GM18526 (cell line): ENCODE results near the gene C6orf89.

Experiments
- POLR2A ChIP-seq: IDR thresholded peaks from 3 replicates; pipeline ENCODE4 v1.6.1; 2011; ENCODE audit not compliant: insufficient read length; ENCODE audit errors: extremely low read depth

The C6orf89 gene

DNA sequence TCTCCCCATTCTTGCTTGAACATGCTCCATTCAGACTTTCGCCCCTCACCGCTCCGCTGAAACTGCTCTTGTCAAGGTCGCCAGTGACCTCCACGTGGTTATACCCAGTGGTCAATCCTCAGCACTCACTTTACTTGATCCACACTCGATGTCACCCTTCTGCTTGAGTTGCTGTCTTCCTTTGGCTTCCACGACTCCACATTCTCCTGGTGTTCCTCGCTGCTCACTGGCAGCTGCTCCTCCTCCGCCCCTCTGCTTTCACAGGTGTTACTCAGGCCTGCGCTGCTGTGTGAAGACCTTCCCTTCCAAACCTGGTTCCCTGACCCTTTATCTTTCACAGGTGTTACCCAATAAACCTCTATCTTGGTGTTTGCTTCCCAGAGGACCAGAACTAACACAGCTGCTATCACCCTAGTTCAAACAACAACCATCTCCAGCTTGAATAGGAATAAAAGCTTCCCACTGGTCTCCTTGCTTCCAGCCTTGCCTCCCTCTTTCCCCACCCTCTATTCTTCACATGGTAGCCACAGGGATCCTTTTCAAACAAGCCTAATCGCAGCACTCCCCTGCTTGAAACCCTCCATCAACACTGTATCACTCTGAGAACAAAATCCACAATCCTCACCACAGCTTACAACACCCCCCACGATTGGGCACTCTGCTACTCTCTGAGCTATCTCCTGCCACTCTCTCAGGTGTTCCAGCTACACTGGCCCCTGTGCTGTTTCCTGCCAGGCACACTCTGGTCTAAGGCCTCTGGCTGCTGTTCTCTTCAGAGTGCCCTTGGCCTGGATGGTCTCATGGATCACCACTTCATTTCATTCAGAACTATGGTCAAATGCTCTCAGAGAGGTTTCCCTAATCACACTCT is 21.8 kb upstream of the C6orf89 start:
- TF ChIP-seq POLR2A = no peak

DNA sequence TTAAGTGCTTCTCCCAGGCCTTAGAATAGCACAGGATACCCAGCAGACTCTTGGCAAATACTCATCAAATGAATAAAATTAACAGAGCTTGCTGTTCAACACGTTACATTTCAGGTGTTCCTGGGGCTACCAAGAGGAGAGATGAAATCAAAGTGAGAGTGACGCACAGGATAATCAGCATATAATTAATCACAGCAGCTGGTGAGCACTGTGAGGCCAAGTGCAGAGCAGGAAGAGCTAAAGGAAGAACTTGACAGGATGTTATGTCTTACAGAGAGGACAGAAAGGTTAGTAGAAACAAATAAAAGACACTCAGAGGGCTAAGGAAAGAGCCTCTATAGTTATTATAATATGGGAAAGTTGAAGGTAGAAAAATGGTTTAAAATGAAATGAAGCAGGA is 19.9 kb upstream of the C6orf89 start:
- no peak for TF ChIP-seq POLR2A

DNA sequence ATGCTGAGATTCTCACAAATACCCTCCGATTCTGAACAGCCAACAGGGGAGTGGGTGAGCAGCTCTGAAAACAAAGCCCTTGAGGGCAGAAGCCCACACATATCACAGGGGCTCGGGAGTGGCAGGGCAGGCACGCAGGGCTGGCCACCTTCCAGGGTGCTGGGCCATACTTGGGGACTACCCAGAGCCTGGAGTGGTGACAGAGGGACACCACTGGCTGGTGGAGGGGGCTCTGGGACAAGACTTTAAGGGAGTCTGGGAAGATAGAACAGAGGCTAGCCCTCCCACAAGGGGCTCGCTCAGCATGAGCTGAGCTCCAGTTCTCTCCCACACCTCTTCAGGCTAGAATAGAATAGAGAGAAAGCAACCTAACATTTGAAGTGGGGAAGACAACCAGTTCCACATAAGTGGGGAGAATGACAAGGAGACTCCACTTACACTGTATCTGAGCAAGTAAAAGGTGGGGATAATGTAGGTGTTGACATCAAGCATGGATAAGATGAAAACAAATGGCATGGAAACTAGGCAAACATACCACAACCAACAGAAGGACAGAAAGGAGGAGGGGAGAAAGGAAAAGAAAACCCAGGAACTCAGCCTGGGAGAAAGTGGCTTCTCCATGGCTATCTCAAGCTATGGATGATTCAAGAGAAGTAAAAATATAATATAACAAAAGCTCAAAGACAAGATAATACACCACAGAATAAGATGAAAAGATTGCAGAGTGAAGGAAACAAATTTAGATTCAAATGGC is 18.1 kb upstream of the C6orf89 start:
- no peak for TF ChIP-seq POLR2A

DNA sequence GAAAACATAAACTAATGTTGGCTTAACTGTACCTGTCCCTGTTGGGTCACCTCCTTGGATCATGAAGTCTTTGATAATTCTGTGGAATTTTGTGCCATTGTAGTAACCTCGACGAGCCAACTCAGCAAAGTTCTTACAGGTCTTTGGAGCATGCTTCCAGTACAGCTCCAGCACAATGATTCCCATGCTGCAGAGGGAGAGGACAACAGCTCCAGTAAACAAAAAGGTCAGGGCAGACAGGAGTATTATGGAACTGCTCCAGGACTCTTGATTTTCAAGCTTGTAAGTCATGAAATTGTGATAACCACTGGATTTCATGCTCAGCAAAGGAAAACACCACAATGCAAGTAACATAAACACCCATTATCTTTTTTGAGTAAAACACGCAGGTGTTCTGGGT is 14.1 kb upstream of the C6orf89 start:
- TF ChIP-seq POLR2A = no peak

DNA sequence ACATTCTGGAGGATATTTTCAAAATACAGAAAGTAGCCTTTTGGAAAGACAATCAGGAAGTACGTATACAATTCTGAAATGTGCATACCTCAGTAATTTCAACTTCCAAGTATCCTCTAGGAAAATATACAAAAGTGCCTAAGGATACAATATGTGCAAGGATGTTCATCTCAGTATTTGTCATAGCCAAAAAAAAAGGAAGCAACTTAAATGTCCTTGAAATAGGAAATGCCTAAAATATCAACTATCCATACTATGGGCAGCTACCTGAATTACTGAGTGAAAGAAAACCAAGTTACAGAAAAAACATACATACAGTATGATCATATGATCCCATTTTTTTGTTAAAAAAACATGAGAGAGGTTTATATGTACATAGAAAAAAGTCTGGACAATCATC is 12.6 kb upstream of the C6orf89 start:
- no peak for TF ChIP-seq POLR2A

DNA sequence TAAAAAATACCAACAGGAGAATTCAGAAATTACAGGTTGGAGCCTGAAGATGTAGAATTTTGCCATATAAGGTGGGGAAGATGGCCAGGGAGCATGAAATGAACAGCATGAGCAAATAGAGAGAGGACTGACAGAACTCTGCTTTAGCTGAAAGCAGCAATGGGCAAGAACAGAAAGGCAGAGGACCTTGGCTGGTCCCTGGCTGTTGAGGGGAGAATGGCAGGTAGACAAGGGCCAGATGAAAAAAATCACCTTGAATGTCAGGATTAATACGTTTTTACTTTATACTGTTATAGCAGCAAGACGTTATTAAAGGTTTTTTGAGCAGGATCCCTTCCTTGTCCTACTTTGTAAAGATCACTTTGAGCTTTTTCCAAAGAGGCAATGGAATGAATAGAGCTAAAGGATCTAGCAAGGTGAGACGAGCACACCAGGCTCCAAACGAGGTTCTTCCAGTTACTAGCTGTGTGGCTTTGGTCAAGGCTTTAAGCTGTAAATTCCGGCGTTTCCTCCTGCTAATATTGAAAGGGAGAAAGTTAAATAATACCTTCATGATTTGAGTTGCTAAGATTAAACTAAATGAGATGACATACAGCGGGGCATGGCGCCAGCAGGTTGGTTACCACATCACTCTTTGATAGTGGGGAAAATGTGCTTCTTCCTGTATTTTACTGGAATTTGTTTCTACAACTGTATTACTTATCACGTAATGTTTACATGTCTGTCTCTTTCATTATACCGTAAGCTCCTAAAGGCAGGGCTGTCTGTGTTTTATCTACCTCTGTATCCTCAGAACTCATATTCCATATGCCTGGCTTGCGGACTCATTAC is 11.9 kb upstream of the C6orf89 start:
- TF ChIP-seq POLR2A = no peak

DNA sequence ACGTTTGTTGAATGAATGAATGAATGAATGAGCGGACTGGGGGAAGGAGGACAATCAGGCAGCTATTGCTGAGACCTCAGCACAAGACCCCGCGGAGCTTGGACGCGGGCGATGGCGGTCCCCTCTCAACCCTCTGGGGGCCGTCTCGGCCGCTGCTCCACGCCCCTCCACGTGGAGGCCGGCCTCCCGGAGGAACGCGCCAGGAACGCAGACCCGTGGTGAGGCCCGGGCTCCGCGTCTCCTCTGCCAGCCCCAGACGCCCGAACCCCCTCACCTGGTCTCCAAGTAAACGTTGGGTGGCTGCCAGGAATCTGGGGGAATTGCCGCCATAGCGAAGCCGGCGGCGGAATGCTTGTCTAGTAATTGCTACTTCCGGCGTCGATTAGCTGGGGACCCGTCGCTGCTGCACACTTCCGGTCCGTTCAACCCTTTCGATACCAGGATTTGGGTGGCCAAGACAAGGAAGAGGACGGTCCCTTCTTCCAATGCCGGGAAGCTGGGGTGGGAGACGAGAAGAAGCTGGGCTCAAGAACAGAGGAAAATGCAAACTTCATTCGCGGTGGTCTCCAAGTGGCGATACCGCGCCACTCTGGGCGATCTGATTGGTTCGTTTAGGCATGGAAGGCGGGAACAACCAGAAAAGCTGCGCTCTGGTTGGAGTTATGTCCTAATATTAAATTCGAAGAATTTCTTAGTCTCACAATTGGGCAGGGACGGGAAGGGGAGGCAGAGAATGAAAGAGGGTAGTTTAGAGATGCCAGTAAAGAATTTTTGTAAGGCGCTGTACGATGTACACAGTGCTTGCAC is 11.1 kb upstream of the C6orf89 start, which contains the start of gene PPIL1:
TSS of gene PPIL1 (minus strand) at position 361 of the 807 bp plus-strand sequence. CDS start at position 330, 31 bp downstream.
- TF ChIP-seq POLR2A = peak; percentile 49

DNA sequence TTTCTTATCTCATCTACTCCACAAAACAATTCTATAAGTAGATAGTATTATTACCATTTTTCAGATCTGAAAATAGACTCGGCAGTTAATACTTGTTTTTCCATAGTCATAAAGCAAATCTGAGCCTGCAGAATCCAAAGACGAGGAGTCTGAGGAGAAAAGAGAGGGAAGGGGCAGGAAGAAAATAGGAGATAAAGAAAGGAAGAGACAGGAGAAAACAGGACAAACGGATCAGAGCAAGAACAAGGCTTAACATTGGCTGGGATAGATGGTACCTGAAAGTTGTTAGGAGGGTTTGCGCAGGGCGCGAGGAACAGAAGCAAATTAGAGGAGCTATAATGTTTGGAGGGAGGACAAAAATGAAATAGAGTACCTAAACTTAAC is 10.5 kb upstream of the C6orf89 start:
- TF ChIP-seq POLR2A = no peak

DNA sequence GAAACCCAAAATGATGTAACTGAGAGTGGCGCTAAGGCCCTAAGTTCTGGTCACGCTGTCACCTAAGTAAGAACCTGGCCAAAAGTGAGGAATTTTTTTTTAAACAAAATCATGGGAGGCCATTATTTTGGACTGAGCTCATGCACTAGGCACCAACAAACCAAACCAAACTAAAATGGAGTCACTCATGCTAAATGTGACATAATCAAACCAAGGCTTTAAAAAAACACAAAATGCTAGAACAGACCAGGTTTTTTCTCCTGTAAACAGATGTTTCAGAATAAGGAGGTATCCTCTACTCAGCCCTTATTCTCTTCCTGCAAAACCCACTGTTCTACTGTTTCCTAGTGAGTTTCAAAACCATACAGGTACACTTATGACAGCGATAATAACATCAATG is 1.1 kb upstream of the C6orf89 start:
- TF ChIP-seq POLR2A = no peak

DNA sequence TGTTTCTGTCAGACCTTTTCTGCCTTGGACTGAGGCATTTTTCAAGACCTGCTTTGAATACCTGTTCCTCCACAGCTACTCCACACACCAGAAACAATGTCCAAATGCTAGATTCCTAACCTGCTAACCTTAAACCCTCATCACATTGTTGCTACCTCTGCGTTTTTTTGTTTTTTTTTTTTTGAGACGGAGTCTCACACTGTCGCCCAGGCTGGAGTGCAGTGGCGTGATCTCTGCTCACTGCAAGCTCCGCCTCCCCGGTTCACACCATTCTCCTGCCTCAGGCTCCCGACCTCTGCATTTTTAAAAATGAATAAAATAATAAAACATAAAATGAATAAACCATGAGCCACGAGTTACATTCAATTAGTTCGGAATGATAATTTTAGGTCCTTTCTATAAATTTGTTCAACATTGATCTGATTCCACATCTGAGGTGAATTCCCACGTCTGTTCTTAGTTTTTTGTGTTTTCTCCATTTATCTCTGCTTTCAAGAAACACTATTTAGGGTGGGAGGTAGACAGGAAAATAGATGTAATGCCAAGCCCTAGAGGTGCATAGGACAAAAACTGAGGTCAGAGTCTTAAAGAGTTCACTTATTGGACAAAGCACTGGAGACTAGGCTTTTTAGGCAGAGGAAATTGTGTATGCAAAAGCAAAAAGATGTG is 1.3 kb downstream of the C6orf89 start:
- TF ChIP-seq POLR2A = no peak

DNA sequence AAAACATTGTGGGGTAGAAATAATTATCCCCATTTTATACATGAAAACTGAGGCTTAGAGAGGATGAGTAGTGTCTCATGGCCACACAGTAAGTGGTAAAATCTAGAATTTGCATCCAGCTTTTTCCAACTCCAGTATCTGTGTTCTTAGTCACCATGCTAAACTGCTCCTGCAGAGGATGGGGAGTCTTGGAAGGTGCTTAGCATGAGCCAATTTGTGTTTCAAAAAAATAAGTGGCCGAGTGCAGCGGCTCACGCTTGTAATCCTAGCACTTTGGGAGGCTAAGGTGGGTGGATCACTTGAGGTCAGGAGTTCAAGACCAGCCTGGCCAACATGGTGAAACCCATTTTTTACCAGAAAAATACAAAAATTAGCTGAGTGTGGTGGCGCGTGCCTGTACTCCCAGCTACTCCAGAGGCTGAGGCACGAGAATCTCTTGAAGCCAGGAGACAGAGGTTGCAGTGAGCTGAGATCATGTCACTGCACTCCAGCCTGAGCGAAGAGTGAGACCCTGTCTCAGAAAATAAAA is 2.4 kb downstream of the C6orf89 start:
- TF ChIP-seq POLR2A = no peak

DNA sequence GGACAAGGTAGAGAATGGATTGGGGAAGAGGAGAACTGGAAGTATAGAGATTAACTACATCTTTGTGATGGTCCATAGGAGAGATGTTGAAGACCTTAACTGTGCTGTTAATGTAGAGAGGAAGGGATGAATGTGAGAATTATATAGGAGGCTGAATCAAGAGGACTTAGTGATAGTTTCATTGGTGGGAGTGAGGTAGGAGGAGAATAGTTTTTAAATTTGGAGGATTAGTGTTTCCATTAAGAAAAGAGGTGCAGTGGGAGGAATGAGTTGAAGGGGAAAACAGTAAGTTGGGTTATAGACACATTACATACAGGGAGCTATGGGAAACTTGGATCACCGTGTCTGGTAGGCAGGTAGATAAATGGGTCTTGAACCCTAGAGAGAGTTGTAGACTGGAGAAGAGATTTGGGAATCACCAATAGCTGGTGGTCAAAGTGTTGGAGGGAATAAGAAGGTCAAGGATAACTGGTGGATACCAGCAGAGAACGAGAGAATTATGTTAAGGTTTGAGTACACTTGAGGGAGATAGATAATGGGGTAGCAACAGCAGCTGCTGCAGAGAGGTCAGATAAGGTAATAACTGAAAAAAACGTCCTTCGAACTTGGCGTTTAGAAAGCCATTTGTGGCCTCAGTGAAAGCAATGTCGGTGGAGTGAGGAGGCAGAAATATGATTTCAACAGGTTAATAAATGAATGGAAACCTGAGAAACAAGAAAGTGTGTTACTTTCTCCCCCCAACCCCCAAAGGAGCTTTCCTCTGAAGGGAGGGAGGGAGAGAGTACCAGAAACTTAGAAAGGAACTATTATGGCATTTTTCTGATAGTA is 3.1 kb downstream of the C6orf89 start:
- no peak for TF ChIP-seq POLR2A

DNA sequence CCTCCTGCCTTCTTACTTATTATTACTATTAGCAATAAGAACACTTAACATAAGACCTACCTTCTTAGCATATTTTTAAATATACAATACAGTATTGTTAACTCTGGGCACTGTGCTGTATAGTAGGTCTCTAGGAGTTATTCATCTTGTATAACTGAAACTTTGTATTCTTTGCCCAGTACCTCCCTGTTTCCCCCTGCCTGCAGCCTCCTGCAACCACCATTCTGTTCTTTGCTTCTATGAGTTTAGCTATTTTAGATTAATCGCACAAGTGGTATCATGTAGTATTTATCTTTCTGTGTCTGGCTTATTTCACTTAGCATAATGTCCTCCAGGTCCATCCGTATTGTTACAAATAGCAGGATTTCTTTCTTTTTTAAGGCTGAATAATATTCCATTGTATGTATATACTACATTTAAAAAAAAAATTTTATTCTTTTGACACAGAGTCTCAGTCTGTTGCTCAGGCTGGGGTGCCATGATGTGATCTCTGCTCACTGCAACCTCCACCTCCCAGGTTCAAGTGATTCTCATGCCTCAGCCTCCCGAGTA is 4.4 kb downstream of the C6orf89 start:
- no peak for TF ChIP-seq POLR2A
